Activated gamma-delta T cell treated with Interleukin-2 at 50 U/mL for 16 hours (primary cell): ENCODE measurements around the gene GPR25.

ENCODE experiments used
- DNase-seq: peaks from one replicate; pipeline ENCODE4 v3.0.0-alpha.2; 2020

Gene GPR25

DNA sequence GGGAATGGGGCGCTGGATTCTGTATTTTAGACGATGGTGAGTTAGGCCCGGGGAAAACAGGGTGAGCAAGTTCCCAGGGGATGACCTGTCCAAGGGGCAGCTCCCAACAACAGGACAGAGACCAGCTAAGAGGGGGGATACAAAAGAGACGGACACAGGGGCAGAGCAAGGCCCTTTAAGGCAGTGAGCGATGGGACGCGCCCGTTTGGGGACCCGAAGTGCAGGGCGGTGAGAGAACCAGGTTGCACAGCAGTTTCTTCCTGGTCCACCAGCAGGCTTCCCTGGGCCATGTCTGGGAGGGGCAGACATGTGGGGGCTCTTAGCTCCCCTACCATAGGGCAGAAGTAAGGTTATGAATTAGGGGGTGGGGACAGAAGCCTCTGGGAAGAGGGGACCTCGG is 43.9 kb downstream of the GPR25 start:
- DNase-seq = no peak

DNA sequence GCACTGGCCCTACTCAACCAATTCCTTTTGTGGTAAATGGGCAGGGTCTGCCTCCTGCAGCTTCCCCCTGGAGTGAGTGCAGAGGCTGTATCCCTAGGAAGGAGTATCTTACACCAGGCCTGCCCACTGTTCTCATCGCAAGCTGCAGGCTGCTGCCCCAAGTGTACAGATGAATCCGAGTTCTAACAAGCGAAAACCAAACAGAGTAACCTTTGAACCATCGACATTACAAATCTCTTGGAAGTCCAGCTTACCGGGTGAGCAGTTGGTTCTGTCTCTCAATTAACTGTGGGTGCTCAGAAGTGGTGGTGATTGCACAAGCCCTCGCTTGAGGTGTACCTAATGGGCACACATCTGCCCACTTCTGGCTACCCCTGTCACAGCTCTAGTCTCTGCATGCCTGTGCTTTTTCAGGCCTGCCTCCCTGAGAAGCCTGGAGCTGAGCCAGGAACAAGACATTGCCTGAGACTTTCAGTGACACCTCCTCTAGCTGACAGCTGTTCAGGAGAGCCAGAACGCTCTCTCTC is 44.6 kb downstream of the GPR25 start:
- no peak for DNase-seq

GRCh38 chr1:200918006-200918405 is 45.2 kb downstream of the GPR25 start:
- DNase-seq = no peak

DNA sequence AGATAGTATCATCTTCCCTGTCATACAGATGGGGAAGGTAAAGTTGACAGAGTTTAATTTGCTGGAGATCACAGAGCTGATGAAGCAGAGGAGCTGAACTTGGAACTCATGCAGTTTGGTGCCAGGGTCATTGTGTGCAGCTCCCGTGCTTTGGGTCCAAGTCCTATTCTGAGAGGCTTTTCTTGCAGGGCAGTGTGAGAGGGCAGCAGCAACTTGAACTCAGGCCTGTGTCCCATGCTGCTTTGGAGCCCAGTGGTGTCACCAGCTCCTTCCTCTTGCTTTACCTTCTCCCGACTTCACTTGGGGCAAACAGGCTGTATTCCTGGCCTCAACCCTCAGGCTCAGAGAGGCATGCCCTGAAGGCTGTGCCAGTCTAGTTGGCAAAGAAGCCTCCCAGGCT is 46.6 kb downstream of the GPR25 start:
- no peak for DNase-seq

- DNase-seq = no peak
These were observed 48.9 kb downstream of the GPR25 start for GRCh38 chr1:200921571-200922110.

- DNase-seq = no peak
These were observed 49.6 kb downstream of the GPR25 start for GRCh38 chr1:200922406-200922805.

- DNase-seq = no peak
These were observed 50.8 kb downstream of the GPR25 start for GRCh38 chr1:200923601-200924000.
